Endothelial cell of umbilical vein (primary cell): ENCODE data around the gene ITM2C.

Experiments used
- CTCF ChIP-seq, 2 donors: IDR thresholded peaks; 1 replicate in 1 of 2; 2 replicates in 1 of 2; pipeline ENCODE4 v1.5.1; 2011; ENCODE audit warnings: low read length in 2 of 2, mild to moderate bottlenecking in 2 of 2, moderate library complexity in 2 of 2, control low read depth in 1 of 2, inconsistent platforms in 1 of 2, low read depth in 1 of 2; ENCODE audit not compliant: insufficient read depth in 1 of 2; ENCODE audit errors: extremely low read depth in 1 of 2
- FOS ChIP-seq: IDR thresholded peaks from 2 replicates; pipeline ENCODE4 v1.6.1; 2011; ENCODE audit warnings: mild to moderate bottlenecking, low read length, moderate library complexity, borderline replicate concordance; ENCODE audit not compliant: insufficient read depth
- GATA2 ChIP-seq: IDR thresholded peaks from 2 replicates; pipeline ENCODE4 v1.7.0; 2011; ENCODE audit warnings: low read depth, mild to moderate bottlenecking, moderate library complexity, mixed read lengths, low read length; ENCODE audit not compliant: insufficient read length, insufficient read depth
- POLR2AphosphoS5 ChIP-seq: IDR thresholded peaks from 2 replicates; pipeline ENCODE4 v1.6.1; 2012; ENCODE audit warnings: low read depth, mild to moderate bottlenecking, control low read depth, low read length, moderate library complexity; ENCODE audit not compliant: insufficient read depth

- no peak for TF ChIP-seq POLR2AphosphoS5
- TF ChIP-seq CTCF (IDR thresholded peaks at IDR 0.05; ENCODE audit: extremely low read depth in 1 of 2, insufficient read depth in 1 of 2, low read depth in 1 of 2, low read length in 2 of 2) = peak; percentile 59 to 62
- no peak for TF ChIP-seq FOS
- no peak for TF ChIP-seq GATA2
Measured at GRCh38 chr2:230902180-230902899, 37.6 kb downstream of the ITM2C start.
